Duodenal mucosa (tissue), 2 donors: ENCODE measurements around the gene TRIM67.

Experiments
- H3K27ac ChIP-seq: one replicate; pipeline ENCODE4 v1.7.0; 2013; ENCODE audit warnings: low read depth, low read length
- H3K27me3 ChIP-seq, 2 donors: one replicate each; pipeline ENCODE4 v1.7.0; 2013; ENCODE audit warnings: low read length in 2 of 2, control low read depth in 1 of 2; ENCODE audit not compliant: insufficient read depth in 2 of 2, control insufficient read depth in 1 of 2
- H3K36me3 ChIP-seq, 2 donors: one replicate each; pipeline ENCODE4 v1.7.0; 2013; ENCODE audit warnings: low read length in 2 of 2, control low read depth in 1 of 2; ENCODE audit not compliant: insufficient read depth in 2 of 2, control insufficient read depth in 1 of 2
- H3K4me1 ChIP-seq, 2 donors: one replicate each; pipeline ENCODE4 v1.7.0; 2013; ENCODE audit warnings: low read length in 2 of 2, control low read depth in 1 of 2; ENCODE audit not compliant: insufficient read depth in 2 of 2, control insufficient read depth in 1 of 2
- H3K4me3 ChIP-seq, 2 donors: one replicate each; pipeline ENCODE4 v1.7.0; 2013; ENCODE audit warnings: low read length in 2 of 2, low read depth in 1 of 2
- H3K9ac ChIP-seq, 2 donors: one replicate each; pipeline ENCODE4 v1.7.0; 2013; ENCODE audit warnings: low read length in 2 of 2, low read depth in 1 of 2
- H3K9me3 ChIP-seq, 2 donors: one replicate each; pipeline ENCODE4 v1.7.0; 2013; ENCODE audit warnings: low read length in 2 of 2, control low read depth in 1 of 2; ENCODE audit not compliant: control insufficient read depth in 1 of 2

Gene TRIM67

DNA sequence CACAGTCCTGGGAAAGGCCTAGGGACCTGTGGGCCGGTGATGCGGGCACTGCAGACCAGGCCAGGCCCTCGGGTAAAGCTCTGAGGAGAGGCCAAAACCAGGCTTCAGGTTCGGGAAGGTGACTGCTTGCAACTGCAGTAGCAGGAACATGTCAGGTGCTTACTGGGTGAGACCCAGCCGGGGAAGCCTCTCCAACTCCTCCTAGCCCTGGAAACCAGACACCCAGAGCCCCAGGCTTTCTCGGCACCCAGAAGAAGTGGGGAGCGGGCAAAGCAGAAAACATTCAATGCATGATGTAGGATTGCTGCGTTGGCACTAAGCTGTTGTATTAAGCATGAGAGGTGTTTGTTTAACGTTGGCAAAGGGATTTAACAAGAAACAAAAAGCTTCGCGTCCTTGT lies 58.9 kb downstream of the TRIM67 start:
- no peak overlapping the region for H3K9ac ChIP-seq
- H3K27me3 ChIP-seq: no peaks in the 10 kb centered on the region
- H3K9me3 ChIP-seq: no peaks in the 10 kb centered on the region
- no peak overlapping the region for H3K27ac ChIP-seq
- H3K4me1 ChIP-seq: peaks cover 7 to 11% of the 10 kb centered on the region in 2 donors
- H3K36me3 ChIP-seq: peaks cover 22 to 30% of the 10 kb centered on the region in 2 donors
- H3K4me3 ChIP-seq: no peak overlapping the region

DNA sequence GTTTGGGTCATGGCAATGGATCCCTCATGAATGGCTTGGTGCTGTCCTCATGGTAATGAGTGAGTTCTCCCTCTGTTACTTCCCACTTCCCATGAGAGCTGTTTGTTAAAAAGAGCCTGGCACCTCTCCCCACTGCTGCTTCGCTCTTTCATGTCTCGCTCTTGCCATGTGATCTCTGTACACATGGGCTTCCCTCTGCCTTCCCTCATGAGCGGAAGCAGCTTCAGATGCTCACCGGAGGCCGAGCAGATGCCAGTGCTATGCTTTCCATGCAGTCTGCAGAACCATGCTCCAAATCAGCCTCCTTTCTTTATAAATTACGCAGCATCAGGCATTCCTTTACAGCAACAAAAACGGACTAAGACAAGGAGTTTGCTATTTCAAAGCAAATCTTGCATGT lies 64.3 kb downstream of the TRIM67 start:
- no peaks in the 10 kb centered on the region for H3K9me3 ChIP-seq
- peaks cover 36 to 70% of the 10 kb centered on the region in 2 donors for H3K36me3 ChIP-seq
- no peaks in the 10 kb centered on the region for H3K27me3 ChIP-seq
- no peak overlapping the region for H3K4me3 ChIP-seq
- peaks cover 0 to 6% of the 10 kb centered on the region in 2 donors for H3K4me1 ChIP-seq
- no peak overlapping the region for H3K9ac ChIP-seq
- H3K27ac ChIP-seq: no peak overlapping the region

DNA sequence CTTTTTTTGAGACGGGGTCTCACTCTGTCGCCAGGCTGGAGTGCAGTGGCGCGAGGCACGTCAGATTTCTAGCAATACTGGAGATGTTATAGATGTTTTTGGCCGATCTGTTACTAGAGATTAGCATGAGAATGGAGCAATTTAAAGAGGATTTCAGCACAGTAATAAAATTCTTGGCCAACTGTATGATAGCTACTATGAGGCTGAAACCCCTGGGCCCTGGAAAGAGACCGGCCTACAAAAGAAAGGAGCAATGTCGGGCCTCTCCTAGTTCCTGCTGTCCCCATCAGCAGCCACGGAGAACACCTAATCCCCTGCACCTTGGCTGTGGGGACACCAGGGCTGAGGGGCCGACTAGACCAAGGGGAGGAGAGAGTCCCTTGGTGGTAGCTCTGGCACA lies 69.7 kb downstream of the TRIM67 start:
- Histone ChIP-seq H3K9me3 (no peaks in the 10 kb centered on the region), H3K4me1 (peaks cover 23 to 44% of the 10 kb centered on the region in 2 donors), H3K27me3 (no peaks in the 10 kb centered on the region), H3K4me3 (no peak overlapping the region), H3K36me3 (peaks cover 8 to 37% of the 10 kb centered on the region in 2 donors), H3K9ac (no peak overlapping the region), H3K27ac (no peak overlapping the region)

DNA sequence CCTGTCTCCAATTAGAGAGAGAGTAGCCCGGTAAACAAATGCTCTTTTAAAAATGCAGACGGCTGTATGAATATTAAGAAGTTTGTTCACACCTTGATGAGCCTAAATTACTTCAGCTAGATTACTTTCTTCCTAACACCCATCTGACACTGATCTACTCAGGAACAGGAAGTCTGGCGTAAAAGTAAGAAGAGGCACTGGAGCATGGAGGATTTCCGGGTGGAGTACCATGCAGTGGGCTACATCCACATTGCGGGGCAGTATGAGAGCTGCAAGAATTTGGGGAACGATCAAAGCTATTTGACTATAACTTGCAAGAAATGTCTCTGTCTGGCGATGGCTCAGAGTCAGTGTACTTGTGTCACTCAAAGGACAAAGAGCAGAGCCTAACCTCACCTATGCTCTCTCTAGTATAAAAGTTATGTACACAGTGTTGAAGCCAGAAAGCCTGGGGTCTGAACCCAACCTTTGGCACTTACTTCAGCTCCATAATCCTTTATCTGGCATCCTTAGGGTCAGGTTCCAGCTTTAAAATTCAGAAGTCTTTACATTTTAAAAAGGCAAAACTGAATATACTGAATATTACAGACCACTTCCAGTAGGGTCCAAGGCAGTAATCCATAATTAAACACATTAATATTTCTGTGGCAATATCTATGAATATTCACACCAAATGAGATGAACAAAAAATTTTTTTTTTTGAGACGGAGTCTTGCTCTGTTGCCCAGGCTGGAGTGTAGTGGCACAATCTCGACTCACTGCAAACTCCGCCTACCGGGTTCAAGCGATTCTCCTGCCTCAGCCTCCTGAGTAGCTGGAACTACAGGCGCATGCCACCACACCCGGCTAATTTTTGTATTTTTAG lies 71.2 kb downstream of the TRIM67 start:
- H3K36me3 ChIP-seq: peaks cover 8 to 36% of the 10 kb centered on the region in 2 donors
- H3K4me1 ChIP-seq: peaks cover 27 to 56% of the 10 kb centered on the region in 2 donors
- H3K27me3 ChIP-seq: no peaks in the 10 kb centered on the region
- peak overlapping the region in 1 of 2 donors; percentile 26 for H3K4me3 ChIP-seq
- H3K27ac ChIP-seq: no peak overlapping the region
- H3K9ac ChIP-seq: no peak overlapping the region
- H3K9me3 ChIP-seq: no peaks in the 10 kb centered on the region

DNA sequence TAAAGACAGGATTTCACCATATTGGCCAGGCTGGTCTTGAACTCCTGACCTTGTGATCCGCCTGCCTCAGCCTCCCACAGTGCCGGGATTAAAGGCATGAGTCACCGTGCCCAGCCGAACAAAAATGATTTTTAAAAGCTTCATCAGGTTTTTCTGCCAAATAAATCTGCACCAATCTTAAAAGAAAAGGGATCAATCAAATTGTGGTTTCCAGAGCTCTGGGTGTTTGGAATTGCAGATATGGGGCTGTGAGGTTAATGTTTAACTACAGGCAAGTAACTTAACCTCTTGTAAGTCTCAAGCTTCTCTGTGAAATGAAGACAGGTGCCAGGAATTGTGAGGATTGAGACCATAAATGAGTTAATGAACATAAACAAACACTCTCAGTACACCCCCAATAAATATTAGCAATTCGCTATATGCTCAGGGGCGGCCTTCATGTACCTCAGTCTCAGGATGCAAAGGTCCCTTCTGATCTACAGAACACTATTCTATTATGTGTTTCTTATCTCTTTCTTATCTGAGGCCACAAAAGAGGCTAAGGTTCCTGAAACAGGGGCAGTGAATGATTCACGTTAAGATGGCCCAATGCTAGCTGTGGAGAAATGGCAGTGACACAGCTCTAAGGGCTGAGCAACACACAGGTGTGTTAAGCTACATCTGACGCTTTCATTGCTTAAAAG lies 72.0 kb downstream of the TRIM67 start:
- H3K4me1 ChIP-seq: peaks cover 27 to 64% of the 10 kb centered on the region in 2 donors
- H3K36me3 ChIP-seq: peaks cover 16 to 39% of the 10 kb centered on the region in 2 donors
- H3K27ac ChIP-seq: no peak overlapping the region
- H3K9me3 ChIP-seq: no peaks in the 10 kb centered on the region
- H3K27me3 ChIP-seq: no peaks in the 10 kb centered on the region
- peak overlapping the region in 1 of 2 donors; percentile 19 for H3K9ac ChIP-seq
- H3K4me3 ChIP-seq: peak overlapping the region in 1 of 2 donors; percentile 44

DNA sequence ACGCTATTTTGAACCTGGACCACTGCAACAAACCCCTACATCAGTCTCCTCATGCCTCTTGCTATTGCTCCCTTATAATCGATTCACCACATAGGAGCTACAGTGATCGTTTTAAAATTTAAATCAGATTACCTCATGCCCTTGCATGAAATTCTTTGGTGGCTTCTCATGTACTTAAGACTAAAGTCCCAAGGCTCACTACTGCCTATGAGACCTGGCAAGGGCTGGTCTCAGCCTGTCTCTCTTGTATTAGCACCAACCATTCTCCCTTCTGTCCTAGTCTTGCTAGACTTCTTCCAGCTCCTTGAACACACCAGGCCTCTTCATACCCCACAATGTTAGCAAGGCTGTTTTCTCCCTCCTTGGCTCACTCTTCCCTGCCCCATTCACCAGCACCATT lies 72.6 kb downstream of the TRIM67 start:
- peak overlapping the region; percentile 40 to 44 for H3K4me3 ChIP-seq
- H3K4me1 ChIP-seq: peaks cover 27 to 64% of the 10 kb centered on the region in 2 donors
- H3K27me3 ChIP-seq: no peaks in the 10 kb centered on the region
- peaks cover 17 to 39% of the 10 kb centered on the region in 2 donors for H3K36me3 ChIP-seq
- no peaks in the 10 kb centered on the region for H3K9me3 ChIP-seq
- H3K27ac ChIP-seq: peak overlapping the region; percentile 0
- H3K9ac ChIP-seq: peak overlapping the region in 1 of 2 donors; percentile 19

DNA sequence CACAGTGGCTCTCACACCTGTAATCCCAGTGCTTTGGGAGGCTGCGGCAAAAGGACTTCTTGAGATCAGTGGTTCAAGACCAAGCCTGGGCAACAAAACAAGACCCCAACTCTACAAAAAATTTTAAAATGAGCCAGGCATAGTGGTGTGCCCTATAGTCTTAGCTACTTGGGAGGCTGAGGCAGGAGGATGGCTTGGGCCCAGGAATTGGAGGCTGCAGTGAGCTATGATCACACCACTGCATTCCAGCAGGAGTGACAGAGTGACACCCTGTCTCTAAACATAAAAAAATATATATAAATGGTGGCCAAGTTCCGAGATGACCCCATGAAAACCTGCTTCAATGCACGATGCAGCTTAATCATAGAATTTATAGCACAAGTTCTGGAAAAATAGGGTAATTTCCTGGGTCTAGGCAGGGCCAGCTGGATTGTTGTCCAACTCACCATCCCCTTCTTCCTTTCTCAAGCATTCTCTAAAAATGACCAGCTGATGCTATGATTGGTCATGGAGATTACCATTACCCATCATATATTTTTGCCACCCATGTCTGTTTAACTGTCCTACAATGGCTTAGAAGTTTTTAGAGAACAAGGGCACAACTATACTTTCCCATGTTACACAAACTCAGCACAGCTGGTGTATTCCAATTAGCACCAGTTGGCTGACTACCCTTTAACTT lies 73.8 kb downstream of the TRIM67 start:
- H3K4me3 ChIP-seq: peak overlapping the region in 1 of 2 donors; percentile 33
- H3K36me3 ChIP-seq: peaks cover 17 to 29% of the 10 kb centered on the region in 2 donors
- peaks cover 36 to 67% of the 10 kb centered on the region in 2 donors for H3K4me1 ChIP-seq

DNA sequence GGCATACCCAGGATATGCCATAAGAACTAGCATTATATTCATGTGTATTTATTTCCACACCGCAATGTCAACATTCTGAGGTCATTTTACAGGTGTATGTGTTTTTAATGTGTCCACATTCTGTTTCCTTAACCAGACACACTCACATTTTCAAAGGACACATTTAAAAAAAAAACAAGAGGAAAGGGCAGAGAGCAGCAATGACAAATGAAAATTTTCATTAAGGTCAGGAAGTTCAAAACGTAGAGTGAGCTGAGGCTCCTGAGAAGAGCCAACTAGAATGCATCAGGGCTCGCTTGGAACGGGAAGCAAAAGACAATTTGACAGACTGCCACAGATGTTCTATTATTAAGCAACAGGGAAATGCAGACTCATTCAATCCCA lies 74.3 kb downstream of the TRIM67 start:
- Histone ChIP-seq H3K27me3 (no peaks in the 10 kb centered on the region), H3K9ac (no peak overlapping the region), H3K27ac (no peak overlapping the region), H3K9me3 (no peaks in the 10 kb centered on the region), H3K4me3 (peak overlapping the region in 1 of 2 donors; percentile 33), H3K36me3 (peaks cover 17 to 25% of the 10 kb centered on the region in 2 donors), H3K4me1 (peaks cover 36 to 65% of the 10 kb centered on the region in 2 donors)

More for the DNA sequence above, 73.8 kb downstream of the TRIM67 start:
- no peaks in the 10 kb centered on the region for H3K27me3 ChIP-seq
- no peaks in the 10 kb centered on the region for H3K9me3 ChIP-seq
- H3K27ac ChIP-seq: no peak overlapping the region
- H3K9ac ChIP-seq: no peak overlapping the region

DNA sequence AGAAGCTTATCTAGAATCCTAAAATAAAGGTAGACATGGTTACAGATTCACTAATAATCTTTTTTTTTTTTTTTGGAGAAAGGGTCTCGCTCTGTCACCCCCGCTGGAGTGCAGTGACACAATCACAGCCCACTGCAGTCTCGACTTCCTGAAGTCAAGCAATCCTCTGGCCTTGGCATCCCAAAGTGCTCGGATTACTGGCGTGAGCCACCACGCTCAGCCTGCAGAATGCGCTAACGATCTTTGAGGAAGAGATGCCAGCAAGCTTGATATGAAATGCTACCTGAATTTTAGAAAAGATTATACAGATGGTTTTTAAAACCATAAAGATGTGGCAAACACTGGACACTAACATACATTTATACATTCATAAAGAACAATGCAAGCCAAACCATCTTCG lies 75.1 kb downstream of the TRIM67 start:
- Histone ChIP-seq H3K36me3 (peaks cover 17 to 25% of the 10 kb centered on the region in 2 donors), H3K4me1 (peaks cover 37 to 62% of the 10 kb centered on the region in 2 donors), H3K27ac (no peak overlapping the region), H3K4me3 (no peak overlapping the region), H3K9me3 (no peaks in the 10 kb centered on the region), H3K9ac (no peak overlapping the region), H3K27me3 (no peaks in the 10 kb centered on the region)
